Measurements from ENCODE around the gene TMEM247. TPM values are rescaled to one million over a fixed set of nuclear protein-coding genes. Genes with fewer than 3 reads are reported as not detected.

TMEM247 gene
- total and polyA plus RNA-seq, 4 donors, result not detected

- no peak overlapping the region for H3K4me3 ChIP-seq (ENCODE audit: low read depth in 1 of 3, low read length in 3 of 3)
- H3K4me1 ChIP-seq (ENCODE audit: control insufficient read depth in 4 of 4, insufficient read depth in 4 of 4, low read length in 3 of 4), result peaks cover 0 to 6% (median 2%) of the 10 kb centered on the region in 4 donors
- H3K36me3 ChIP-seq (ENCODE audit: control insufficient read depth in 4 of 4, insufficient read depth in 3 of 4, low read depth in 1 of 4, low read length in 3 of 4), result no peaks in the 10 kb centered on the region
- H3K27ac ChIP-seq (ENCODE audit: low read depth in 1 of 2, low read length in 2 of 2), result no peak overlapping the region
- DNase-seq (ENCODE audit: low spot score), result no peak
- no peak overlapping the region for H3K9ac ChIP-seq (ENCODE audit: low read depth in 1 of 2, low read length in 2 of 2)
- WGBS, result 66% methylated on average over 4 of the region's 4 CpGs
- no peaks in the 10 kb centered on the region for H3K27me3 ChIP-seq (ENCODE audit: control insufficient read depth in 4 of 4, insufficient read depth in 4 of 4, low read length in 3 of 4)
- H3K9me3 ChIP-seq (ENCODE audit: control insufficient read depth in 4 of 4, low read length in 3 of 4), result no peaks in the 10 kb centered on the region
- TF ChIP-seq ZBTB33 (IDR thresholded peaks at IDR 0.05) (no peak), FOXA2 (IDR thresholded peaks at IDR 0.05) (no peak), HNF4A (conservative IDR thresholded peaks at IDR 0.05) (no peak), ATF3 (IDR thresholded peaks at IDR 0.05) (no peak), CTCF (IDR thresholded peaks at IDR 0.05; ENCODE audit: low read depth, low read length, missing input control) (no peak), HNF4G (IDR thresholded peaks at IDR 0.05) (no peak), REST (IDR thresholded peaks at IDR 0.05) (no peak), SP1 (IDR thresholded peaks at IDR 0.05) (no peak), RAD21 (IDR thresholded peaks at IDR 0.05) (no peak), GABPA (IDR thresholded peaks at IDR 0.05 in 1 of 2, conservative IDR thresholded peaks at IDR 0.05 in 1 of 2) (no peak), TAF1 (conservative IDR thresholded peaks at IDR 0.05) (no peak), NR2F2 (IDR thresholded peaks at IDR 0.05) (no peak), YY1 (IDR thresholded peaks at IDR 0.05) (no peak)
Measured at GRCh38 chr2:46493971-46494250, 14.5 kb downstream of the TMEM247 start.

- TF ChIP-seq CTCF (IDR thresholded peaks at IDR 0.05; ENCODE audit: low read depth, low read length, missing input control), result no peak
- no peak for TF ChIP-seq ATF3 (IDR thresholded peaks at IDR 0.05)
- TF ChIP-seq FOXA1 (IDR thresholded peaks at IDR 0.05), result no peak
- no peak for TF ChIP-seq ZBTB33 (IDR thresholded peaks at IDR 0.05)
- TF ChIP-seq SP1 (IDR thresholded peaks at IDR 0.05), result no peak
- no peak for TF ChIP-seq REST (IDR thresholded peaks at IDR 0.05)
- TF ChIP-seq HNF4A (conservative IDR thresholded peaks at IDR 0.05), result no peak
- no peak for TF ChIP-seq FOXA2 (IDR thresholded peaks at IDR 0.05)
- no peak for TF ChIP-seq NR2F2 (IDR thresholded peaks at IDR 0.05)
- Histone ChIP-seq H3K9ac (ENCODE audit: low read depth in 1 of 2, low read length in 2 of 2) (no peak overlapping the region), H3K4me3 (ENCODE audit: low read depth in 1 of 3, low read length in 3 of 3) (no peak overlapping the region), H3K36me3 (ENCODE audit: control insufficient read depth in 4 of 4, insufficient read depth in 3 of 4, low read depth in 1 of 4, low read length in 3 of 4) (no peaks in the 10 kb centered on the region), H3K27me3 (ENCODE audit: control insufficient read depth in 4 of 4, insufficient read depth in 4 of 4, low read length in 3 of 4) (no peaks in the 10 kb centered on the region), H3K4me1 (ENCODE audit: control insufficient read depth in 4 of 4, insufficient read depth in 4 of 4, low read length in 3 of 4) (peaks cover 0 to 9% (median 2%) of the 10 kb centered on the region in 4 donors), H3K27ac (ENCODE audit: low read depth in 1 of 2, low read length in 2 of 2) (no peak overlapping the region), H3K9me3 (ENCODE audit: control insufficient read depth in 4 of 4, low read length in 3 of 4) (no peaks in the 10 kb centered on the region)
- no peak for DNase-seq (ENCODE audit: low spot score)
- 92% methylated on average over 4 of the region's 4 CpGs for WGBS
Measured at GRCh38 chr2:46494596-46494995, 15.2 kb downstream of the TMEM247 start.
